ENCODE data around the gene RGL2. TPM values are rescaled to one million over a fixed set of nuclear protein-coding genes. Genes with fewer than 3 reads are reported as not detected.
A peak's percentile ranks its signal among the peaks of the same experiment; 100 is the strongest.
"Not testable (repeated sequence)": the region's sequence is repeated elsewhere in the genome, so short reads cannot be mapped to it uniquely, and the experiment has no call there.

Gene RGL2
- total RNA-seq, 1 donor from 2014 or later: 114 TPM

DNA sequence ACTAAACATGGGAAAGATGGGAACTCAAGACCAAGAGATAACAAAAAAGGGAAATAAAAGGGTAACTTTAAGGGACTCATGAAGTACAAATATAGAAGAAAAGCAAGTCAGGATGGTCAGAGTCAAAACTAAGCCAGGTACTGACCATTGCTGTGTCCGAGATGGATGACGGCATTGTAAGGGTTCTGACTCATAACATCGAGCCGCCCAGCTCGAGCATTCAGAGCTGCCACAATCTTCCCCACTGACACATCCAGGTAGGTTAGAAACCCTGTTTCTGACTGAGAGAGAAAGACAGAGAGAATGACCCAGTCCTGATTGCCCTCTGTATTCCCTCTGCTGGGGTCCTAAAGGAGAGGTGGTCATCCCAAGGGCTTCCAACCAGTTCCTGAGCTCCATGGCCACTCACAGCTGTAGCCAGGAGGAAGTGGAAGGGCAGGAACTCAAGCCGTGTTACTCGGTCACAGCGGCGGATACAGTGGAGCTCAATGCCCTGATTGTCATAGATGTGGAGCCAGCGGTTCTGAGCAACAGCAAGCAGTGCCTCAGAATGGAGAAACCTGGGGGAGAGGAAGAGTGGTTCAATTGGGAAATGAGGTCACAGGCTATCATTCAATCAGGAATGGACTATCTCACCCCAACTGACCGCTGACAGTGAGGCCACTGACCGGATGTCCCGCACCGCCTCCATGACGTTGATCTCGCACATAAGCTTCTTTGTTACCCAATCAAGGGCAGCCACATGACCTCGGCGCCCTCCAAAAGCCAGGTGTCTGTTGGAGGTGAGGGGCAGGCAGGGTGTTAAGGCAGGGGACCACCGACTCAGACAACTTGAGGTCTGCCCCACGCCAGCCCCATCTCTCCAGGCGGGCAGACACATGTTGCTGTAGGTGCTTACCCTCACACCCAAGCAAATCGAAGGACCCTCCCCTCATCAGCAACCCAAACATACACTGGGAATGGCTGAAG is 11.5 kb downstream of the RGL2 start:
- TF ChIP-seq, protein P1, sequence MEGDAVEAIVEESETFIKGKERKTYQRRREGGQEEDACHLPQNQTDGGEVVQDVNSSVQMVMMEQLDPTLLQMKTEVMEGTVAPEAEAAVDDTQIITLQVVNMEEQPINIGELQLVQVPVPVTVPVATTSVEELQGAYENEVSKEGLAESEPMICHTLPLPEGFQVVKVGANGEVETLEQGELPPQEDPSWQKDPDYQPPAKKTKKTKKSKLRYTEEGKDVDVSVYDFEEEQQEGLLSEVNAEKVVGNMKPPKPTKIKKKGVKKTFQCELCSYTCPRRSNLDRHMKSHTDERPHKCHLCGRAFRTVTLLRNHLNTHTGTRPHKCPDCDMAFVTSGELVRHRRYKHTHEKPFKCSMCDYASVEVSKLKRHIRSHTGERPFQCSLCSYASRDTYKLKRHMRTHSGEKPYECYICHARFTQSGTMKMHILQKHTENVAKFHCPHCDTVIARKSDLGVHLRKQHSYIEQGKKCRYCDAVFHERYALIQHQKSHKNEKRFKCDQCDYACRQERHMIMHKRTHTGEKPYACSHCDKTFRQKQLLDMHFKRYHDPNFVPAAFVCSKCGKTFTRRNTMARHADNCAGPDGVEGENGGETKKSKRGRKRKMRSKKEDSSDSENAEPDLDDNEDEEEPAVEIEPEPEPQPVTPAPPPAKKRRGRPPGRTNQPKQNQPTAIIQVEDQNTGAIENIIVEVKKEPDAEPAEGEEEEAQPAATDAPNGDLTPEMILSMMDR (IDR thresholded peaks at IDR 0.05): no peak
- H3K36me3 ChIP-seq: peaks cover 54% of the 10 kb centered on the region
- intact Hi-C loops (cut with DNase I): no loop called here

GRCh38 chr6:33285214-33285613 is 13.5 kb downstream of the RGL2 start:
- intact Hi-C loops (cut with DNase I): not testable (repeated sequence)

More for the DNA sequence above, 11.5 kb downstream of the RGL2 start:
- Histone ChIP-seq H3K27ac (no peak overlapping the region), H3K4me1 (peaks cover 19% of the 10 kb centered on the region), H3K9me3 (no peaks in the 10 kb centered on the region), H3K4me3 (no peak overlapping the region), H3K27me3 (no peaks in the 10 kb centered on the region)
- ATAC-seq (no peak), DNase-seq (no peak)

DNA sequence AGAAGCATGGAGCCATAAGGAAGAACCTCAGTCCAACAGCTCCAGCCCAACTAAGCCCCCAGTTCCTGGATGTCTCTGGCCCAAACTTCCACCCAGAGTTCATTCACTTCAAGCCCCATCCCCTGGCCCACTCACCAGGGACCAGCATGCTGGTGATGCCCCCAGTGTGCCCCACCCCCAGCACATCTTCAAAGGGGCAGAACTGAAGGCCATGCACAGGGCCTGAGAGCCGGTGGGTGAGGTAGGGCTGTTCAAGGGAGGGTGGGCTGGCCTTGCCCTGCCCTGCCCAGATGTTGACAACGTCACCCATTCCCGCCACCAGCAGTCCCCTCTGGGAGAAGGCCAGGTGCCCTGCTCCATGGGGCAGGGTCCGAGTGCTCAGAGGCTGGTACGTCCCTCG is 18.2 kb downstream of the RGL2 start:
- H3K27ac ChIP-seq: no peak overlapping the region
- DNase-seq (no peak), ATAC-seq (no peak)
- H3K36me3 ChIP-seq: peaks cover 44% of the 10 kb centered on the region
- no peaks in the 10 kb centered on the region for H3K27me3 ChIP-seq
- no peak overlapping the region for H3K4me3 ChIP-seq
- peaks cover 22% of the 10 kb centered on the region for H3K4me1 ChIP-seq
- intact Hi-C loops (cut with DNase I): no loop called here
- TF ChIP-seq, protein P1 (IDR thresholded peaks at IDR 0.05): no peak
- no peaks in the 10 kb centered on the region for H3K9me3 ChIP-seq

More at GRCh38 chr6:33285214-33285613, 13.5 kb downstream of the RGL2 start:
- not testable (repeated sequence) for ATAC-seq, H3K9me3 ChIP-seq, H3K27ac ChIP-seq, DNase-seq, H3K4me3 ChIP-seq, H3K27me3 ChIP-seq
- peaks cover 16% of the 10 kb centered on the region for H3K4me1 ChIP-seq
- H3K36me3 ChIP-seq: peaks cover 45% of the 10 kb centered on the region

DNA sequence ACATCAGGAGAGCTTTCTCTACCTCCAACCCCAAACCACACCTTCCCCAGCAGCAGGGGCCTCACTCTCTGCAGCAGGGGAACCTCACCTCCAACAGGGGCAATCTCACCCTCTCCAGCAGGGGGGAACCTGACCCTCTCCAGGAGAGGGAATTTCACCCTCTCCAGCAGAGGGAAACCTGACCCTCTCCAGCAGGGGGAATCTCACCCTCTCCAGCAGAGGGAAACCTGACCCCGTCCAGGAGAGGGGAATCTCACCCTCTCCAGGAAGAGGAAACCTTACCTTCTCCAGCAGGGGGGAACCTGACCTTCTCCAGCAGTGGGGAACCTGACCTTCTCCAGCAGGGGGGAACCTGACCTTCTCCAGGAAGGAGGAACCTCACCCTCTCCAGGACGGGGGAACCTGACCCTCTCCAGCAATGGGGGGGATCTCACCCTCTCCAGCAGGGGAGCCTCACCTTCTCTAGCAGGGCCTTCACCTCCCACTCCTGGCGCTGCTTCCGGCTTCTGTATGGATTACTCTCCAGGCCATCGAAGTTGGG is 18.7 kb downstream of the RGL2 start:
- no peak for ATAC-seq
- TF ChIP-seq, protein P1 (IDR thresholded peaks at IDR 0.05): peak; percentile 35

DNA sequence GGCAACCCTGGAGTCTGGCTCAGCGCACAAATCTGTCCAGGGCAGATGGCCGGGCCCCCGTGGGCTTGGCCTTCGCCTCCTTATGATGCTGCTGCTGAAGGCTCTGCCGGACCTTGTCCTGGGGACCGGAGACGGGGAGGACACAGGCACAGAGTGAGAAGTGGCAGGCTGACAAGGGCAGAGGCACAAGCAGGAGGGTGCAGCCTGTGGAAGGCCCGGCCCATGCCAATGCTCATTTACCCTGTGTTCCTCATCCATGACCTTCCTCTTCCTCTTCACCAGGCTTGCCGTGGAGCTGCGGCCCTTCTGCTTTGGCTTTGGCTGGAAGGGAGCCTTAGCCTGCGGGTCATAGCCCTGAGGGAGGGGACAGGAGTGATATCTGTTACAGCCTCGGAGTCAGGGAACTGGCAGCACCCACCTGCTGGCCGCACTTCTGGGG is 19.5 kb downstream of the RGL2 start:
- no peaks in the 10 kb centered on the region for H3K27me3 ChIP-seq
- H3K36me3 ChIP-seq: peaks cover 51% of the 10 kb centered on the region
- no peaks in the 10 kb centered on the region for H3K9me3 ChIP-seq
- no peak overlapping the region for H3K27ac ChIP-seq
- peaks cover 34% of the 10 kb centered on the region for H3K4me1 ChIP-seq
- DNase-seq (no peak), ATAC-seq (no peak)
- intact Hi-C loops (cut with DNase I): no loop called here
- H3K4me3 ChIP-seq: no peak overlapping the region
- TF ChIP-seq, protein P1 (IDR thresholded peaks at IDR 0.05): no peak

More for the DNA sequence above, 18.7 kb downstream of the RGL2 start:
- H3K4me1 ChIP-seq: peaks cover 26% of the 10 kb centered on the region
- DNase-seq: no peak
- no peak overlapping the region for H3K27ac ChIP-seq
- no peaks in the 10 kb centered on the region for H3K27me3 ChIP-seq
- H3K36me3 ChIP-seq: peaks cover 44% of the 10 kb centered on the region
- no peaks in the 10 kb centered on the region for H3K9me3 ChIP-seq
- H3K4me3 ChIP-seq: no peak overlapping the region
- intact Hi-C loops (cut with DNase I): no loop called here

GRCh38 chr6:33278810-33279209 is 19.9 kb downstream of the RGL2 start:
- peaks cover 52% of the 10 kb centered on the region for H3K36me3 ChIP-seq

More at GRCh38 chr6:33278810-33279209, 19.9 kb downstream of the RGL2 start:
- H3K4me1 ChIP-seq: peaks cover 38% of the 10 kb centered on the region
- no peaks in the 10 kb centered on the region for H3K27me3 ChIP-seq
- no peak overlapping the region for H3K27ac ChIP-seq
- intact Hi-C loops (cut with DNase I): no loop called here
- H3K4me3 ChIP-seq: no peak overlapping the region
- ATAC-seq (no peak), DNase-seq (no peak)
- no peaks in the 10 kb centered on the region for H3K9me3 ChIP-seq
- TF ChIP-seq, protein P1 (IDR thresholded peaks at IDR 0.05): no peak
